GM21381 (cell line): ENCODE data around the gene TEX12.
"Not testable (repeated sequence)": the region's sequence is repeated elsewhere in the genome, so short reads cannot be mapped to it uniquely, and the experiment has no call there.

Source experiments
- ATAC-seq: cut with Tn5 transposase; IDR thresholded peaks from one replicate; pipeline ENCODE4 v1.9.1; 2021; ENCODE audit warnings: mild to moderate bottlenecking, moderate library complexity; ENCODE audit not compliant: unreplicated experiment

The TEX12 gene, protein sequence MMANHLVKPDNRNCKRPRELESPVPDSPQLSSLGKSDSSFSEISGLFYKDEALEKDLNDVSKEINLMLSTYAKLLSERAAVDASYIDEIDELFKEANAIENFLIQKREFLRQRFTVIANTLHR

DNA sequence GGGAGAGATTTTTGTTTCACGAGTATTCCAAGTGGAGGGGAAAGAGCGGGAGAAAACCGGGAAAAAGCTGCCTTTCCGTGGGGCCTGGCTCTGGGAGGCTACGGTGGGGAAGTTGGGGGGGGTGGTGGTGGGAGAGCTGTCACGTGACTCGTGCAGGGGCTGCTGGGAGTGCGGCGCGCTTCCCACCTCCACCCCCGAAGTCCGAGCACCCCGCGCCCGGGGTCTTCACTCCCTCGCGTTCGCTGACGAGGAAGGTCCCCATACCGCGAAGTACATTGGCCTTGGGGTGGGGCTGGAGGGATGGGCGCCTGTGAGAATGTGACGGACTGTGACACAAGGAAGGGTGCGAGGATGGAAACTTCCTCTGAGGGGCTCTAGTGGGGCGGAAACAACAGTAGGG, at the start of gene TEX12:
TEX12 (plus strand) TSS at position 228 of the 400 bp plus-strand sequence. CDS start 1,897 bp downstream, outside the sequence.
- no peak for ATAC-seq

DNA sequence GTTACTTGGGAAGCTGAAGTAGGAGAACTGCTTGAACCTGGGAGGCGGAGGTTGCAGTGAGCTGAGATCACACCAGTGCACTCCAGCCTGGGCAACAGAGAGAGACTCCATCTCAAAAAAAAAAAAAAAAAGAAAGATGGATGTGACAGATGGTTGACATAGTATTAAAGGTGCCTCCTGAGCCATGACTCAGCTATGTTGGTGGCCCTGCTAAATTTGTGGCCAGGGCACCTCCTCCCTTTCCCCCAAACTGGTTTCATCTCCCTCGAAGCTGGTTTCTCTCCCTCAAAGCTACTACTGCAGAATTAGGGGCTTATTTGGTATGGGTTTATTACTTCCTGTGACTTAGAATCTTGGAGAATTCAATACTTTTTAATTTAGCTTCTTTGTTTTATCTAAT, 49.0 kb upstream of the TEX12 start:
- ATAC-seq = no peak

- no peak for ATAC-seq
Measured at GRCh38 chr11:112121981-112122615, 45.1 kb upstream of the TEX12 start.

- ATAC-seq = no peak
Measured at GRCh38 chr11:112123129-112123528, 44.0 kb upstream of the TEX12 start.

DNA sequence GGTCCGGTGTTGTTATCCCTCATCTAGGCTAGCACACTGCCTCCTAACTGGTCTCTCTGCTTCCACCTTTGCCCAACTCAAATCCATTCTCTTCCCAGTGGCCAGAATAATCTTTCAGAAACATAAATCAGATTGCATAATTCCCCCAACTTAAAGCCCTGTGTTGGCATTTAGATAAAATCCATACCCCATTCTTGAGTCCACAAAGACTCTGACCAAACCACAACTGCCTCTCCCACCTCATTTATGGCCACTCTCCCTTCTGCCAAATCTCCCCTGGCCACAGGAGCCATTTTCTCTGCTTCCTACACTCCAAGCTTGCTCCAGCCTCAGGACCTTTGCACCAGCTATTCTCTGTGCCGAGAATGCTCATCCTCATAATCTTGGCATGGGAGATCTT, 40.1 kb upstream of the TEX12 start:
- no peak for ATAC-seq

DNA sequence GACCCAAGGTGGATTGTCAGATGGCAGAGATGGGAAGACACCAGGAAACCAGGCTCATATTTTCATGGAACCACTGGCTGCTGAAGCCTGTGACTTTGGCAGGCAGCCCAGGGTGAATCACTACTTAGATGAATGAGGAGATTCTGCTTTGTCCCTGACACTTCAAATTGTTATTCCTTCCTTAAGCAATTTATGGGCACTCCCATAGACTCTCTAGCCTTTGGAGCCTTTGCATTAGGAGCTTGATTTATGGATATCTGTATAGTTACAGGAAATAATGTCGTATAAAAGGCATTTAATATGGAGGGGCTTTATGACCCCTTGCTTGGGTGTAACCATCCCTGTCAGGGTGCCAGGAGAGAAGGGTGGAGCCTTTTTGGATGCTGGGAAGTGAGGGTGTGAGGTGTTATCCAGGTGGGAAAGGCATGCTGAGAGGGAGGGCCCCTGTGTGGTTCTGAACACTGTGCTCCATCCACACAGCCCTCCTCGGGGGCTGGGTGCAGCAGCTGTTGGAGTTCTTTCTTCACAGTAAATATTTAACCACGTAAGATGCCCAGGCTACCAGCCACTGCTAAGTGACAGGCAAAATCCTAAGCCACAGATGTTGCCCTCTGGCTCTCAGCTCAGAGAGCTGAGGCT, 38.6 kb upstream of the TEX12 start:
- ATAC-seq = no peak

GRCh38 chr11:112129656-112130055, 37.5 kb upstream of the TEX12 start:
- ATAC-seq = no peak

DNA sequence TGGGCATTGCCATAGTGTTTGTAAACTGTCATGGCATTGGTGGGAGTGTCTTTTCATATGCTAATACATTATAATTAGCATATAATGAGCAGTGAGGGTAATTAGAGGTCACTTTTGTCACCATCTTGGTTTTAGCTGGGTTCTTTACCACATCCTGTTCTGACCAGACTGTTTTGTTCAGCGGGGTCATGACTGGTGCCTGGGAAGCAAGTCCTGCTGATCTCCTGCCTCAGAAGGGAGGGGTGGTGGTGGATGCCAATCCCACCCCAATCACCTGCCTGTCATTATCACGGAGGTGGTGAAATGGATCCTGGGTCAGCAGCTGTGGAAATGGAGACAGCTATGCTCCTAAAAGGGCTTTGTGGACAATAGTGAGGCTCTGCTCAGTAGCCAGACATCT, 34.4 kb upstream of the TEX12 start:
- no peak for ATAC-seq

- ATAC-seq = no peak
Measured at GRCh38 chr11:112134473-112134872, 32.7 kb upstream of the TEX12 start.

GRCh38 chr11:112143597-112143996, 23.6 kb upstream of the TEX12 start:
- ATAC-seq = no peak

GRCh38 chr11:112150517-112150916, 16.7 kb upstream of the TEX12 start:
- ATAC-seq = no peak

DNA sequence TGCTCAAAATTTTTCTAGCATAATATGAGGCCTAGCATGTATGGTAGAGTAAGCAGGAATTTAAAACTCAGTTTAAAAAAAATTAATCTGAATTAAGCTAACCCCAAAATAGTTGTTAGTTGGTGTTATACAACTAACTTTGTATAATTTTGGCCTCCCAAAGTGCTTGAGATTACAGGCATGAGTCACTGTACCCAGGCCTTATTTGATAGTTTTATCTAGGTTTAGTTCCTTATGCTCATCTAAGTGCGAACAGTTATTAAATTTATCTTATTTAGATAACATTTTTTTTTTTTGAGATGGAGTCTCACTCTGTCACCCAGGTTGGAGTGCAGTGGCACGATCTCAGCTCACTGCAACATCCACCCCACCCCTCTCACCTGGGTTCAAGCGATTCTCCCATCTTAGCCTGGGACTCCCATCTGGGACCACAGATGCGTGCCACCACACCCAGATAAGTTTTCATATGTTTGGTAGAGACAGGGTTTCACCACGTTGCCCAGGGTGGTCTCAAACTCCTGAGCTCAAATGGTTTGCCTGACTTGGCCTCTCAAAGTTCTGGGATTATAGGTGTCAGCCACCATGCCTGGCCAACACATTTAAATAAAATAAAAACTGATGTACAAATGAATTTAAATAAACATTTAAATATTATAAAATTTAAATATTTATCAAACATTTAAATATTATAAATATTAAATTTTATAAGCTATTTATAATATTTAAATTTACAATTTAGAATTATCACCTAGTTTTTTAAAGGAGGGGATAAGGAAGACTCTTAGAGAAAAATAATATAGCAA, 10.8 kb upstream of the TEX12 start:
- ATAC-seq = no peak

DNA sequence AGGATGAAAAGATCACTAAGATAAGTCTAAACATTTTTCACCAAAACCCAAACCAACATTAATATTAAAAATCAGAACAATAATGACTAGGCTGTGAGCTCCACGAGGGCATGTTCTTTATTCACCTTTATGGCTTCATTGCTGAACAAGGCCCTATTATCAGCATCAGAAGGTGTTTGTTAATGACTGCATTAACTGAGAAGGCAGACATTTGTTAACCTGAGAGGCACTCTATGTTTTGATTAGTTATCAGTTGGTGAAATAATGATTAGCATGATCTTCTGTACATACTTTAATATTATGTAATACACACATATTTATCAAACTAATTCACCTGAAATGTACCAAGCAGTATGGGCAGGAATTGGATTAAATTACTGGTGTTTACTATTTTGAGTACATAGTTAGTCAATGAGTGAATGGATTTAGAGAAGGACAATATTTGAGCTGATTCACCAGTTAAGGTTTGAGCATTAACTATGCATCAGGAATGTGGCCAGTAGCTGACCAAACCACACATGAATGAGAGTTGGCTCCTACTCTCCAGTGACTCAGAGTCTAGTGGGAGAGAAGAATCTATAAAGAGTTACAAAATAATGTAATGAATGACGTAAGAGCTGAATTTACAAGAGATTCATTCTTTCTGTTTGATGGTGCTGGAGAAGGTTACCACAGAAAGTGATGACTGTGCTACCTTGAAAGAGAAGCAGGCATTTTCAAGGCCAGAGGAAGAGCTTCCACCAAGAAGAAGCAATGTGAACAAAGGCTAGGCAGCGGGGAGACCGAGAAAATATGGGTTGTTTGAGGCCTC, 10.0 kb upstream of the TEX12 start:
- ATAC-seq = no peak

DNA sequence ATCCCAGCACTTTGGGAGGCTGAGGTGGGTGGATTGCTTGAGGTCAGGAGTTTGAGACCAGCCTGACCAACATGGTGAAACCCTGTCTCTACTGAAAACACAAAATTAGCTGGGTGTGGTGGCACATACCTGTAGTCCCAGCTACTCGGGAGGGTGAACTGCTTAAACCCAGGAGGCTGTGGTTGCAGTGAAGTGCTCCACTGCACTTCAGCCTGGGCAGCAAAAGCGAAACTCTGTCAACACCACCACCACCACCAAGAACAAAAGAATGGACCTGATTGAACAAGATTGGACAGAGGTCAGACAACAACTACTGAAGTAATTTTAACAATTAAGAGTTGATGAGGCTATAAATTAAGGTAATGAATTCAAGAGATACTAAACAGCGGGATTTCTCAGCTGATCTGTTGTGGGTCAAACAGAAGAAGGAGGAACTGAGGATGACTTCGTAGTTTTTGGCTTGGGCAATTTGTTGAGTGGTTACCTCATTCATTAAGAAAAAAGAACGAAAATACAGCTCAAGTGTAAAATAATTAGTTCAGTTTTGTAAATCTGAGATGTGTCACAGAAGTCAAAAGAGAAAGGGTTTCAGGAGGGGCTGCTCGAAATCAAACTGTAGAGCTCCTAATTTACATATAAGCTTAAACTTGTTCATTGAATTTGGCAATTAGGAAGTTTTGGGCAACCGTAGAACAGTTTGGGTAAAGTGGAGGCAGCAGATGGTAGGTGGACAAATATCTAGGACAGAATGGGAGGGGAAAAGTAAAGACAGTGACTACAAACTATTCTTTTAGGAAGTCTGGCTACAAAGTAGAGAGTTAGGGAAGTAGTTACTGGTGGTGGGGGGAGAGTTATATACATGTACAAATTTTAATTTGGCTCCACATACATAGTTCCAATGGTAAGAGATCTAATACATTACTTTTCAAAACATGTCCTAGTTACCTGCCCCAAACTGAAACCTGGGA, 7.8 kb upstream of the TEX12 start:
- ATAC-seq = no peak

GRCh38 chr11:112160091-112160848, 6.9 kb upstream of the TEX12 start:
- ATAC-seq = no peak

DNA sequence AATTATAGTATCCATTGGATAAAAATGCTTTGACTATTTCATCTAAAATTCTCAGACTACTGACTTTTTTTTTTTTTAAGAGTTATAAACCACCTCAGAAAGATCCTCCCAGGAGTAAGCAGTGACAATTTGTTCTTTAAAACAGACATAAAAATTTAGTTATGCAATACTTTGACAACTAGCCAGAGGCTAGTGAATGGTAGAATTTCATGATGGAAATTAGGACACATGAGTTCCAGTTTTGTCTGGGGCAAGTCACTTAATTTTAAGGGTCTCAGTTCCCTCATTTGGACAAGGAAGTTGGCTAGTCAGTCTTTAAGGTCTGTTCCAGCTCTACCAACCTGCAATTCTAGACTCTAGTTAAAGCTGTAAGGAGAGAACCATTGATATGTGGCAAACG, 6.2 kb upstream of the TEX12 start:
- no peak for ATAC-seq

- not testable (repeated sequence) for ATAC-seq
Measured at GRCh38 chr11:112162200-112162599, 5.0 kb upstream of the TEX12 start.

DNA sequence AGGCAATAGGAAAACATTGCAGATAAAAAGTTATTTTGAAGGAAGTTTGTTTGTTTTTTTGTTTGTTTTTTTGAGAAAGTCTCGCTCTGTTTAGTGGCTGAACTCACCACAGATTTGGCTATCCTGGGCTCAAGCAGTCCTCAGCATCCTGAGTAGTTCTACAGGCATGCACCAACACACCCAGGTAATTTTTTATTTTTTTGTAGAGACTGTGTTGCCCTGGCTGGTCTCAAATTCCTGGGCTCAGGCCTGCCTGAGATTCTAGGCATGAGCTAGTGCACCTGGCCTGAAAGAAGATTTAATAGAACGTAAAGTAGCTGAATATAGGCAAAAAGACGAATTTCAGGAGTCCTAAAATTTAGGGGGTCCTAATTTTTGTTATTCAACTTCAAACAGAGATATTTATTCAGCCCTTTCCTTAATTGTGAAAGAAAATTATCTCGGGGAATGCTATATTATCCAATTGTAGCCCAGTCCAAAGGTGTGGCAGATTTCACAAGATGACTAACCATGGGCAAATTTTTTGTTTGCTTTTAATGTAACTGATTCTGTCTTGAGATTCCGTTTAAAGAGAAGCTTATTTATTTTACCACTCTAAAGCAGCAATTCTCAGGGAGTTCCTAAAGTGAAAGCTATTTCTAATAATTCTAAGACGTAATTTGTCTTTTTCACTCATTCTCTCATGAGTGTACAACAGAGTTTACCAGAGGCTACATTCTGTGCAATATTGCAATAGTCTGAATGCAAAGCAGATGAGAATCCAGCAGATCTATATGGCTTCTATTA, 4.2 kb upstream of the TEX12 start:
- ATAC-seq = no peak
